Transverse colon (tissue), 4 donors: ENCODE results near the gene IL1RL2.
A peak's percentile ranks its signal among the peaks of the same experiment; 100 is the strongest.

Source experiments
- CTCF ChIP-seq, 5 experiments: fragments of 200-600 bp in 3 of 5; fragments of 450-650 bp in 2 of 5; sonication (generic) in 3 of 5; IDR thresholded peaks; 1 replicate in 2 of 5; 2 replicates in 3 of 5; pipeline ENCODE4 v1.5.1; 2016 to 2017; ENCODE audit warnings: antibody characterized with exemption in 5 of 5, inconsistent platforms in 3 of 5, mild to moderate bottlenecking in 2 of 5, moderate library complexity in 1 of 5
- EP300 ChIP-seq: sonication (generic); formaldehyde crosslinking; IDR thresholded peaks from one replicate; pipeline ENCODE4 v1.6.1; 2017; ENCODE audit warnings: antibody characterized with exemption, low read depth
- POLR2A ChIP-seq: fragments of 450-650 bp; IDR thresholded peaks from one replicate; pipeline ENCODE4 v1.6.1; 2016; ENCODE audit warnings: antibody characterized with exemption, mild to moderate bottlenecking, moderate library complexity
- POLR2AphosphoS5 ChIP-seq, 3 donors: sonication (generic); formaldehyde crosslinking; IDR thresholded peaks; one replicate each; pipeline ENCODE4 v1.6.1; 2016; ENCODE audit warnings: antibody characterized with exemption in 3 of 3

GRCh38 chr2:102147935-102148334, 38.9 kb upstream of the IL1RL2 start:
- TF ChIP-seq EP300: no peak
- TF ChIP-seq POLR2AphosphoS5 (IDR thresholded peaks at IDR 0.05): peak in 2 of 3 donors; percentile 32 to 37
- TF ChIP-seq CTCF (IDR thresholded peaks at IDR 0.05): no peak
- no peak for TF ChIP-seq POLR2A
